GM12878 (cell line): ENCODE data around the gene LMTK2. TPM values are rescaled to one million over a fixed set of nuclear protein-coding genes. Genes with fewer than 3 reads are reported as not detected.

Experiments
- ATAC-seq: fragments of 200-7000 bp; cut with Tn5 transposase; 3 replicates; pipeline ENCODE4 v1.9.1; 2020; ENCODE audit warnings: mild to moderate bottlenecking, moderate library complexity
- BruUV-seq: library from RNA; stranded (reverse); fragments of 400-500 nt; replicated peaks from 2 replicates; lab custom pipeline; 2021; lab: Mats Ljungman, UMichigan
- CTCF ChIA-PET: fragments of 300-600 bp; sonication (Branson Sonifier 250); formaldehyde crosslinking; extraction: SDS; loops from one replicate; lab custom pipeline; 2021; ENCODE audit warnings: inconsistent platforms; lab: Yijun Ruan, JAX
- POLR2A ChIA-PET: fragments of 350-600 bp; formaldehyde crosslinking; extraction: SDS; loops from one replicate; lab custom pipeline; 2021; ENCODE audit warnings: inconsistent platforms; lab: Charles Lee
- RAD21 ChIA-PET: fragments of 300-600 bp; sonication (Branson Sonifier 250); formaldehyde crosslinking; loops from one replicate; lab custom pipeline; 2023; ENCODE audit warnings: antibody characterized with exemption; ENCODE audit not compliant: unreplicated experiment; lab: Charles Lee
- SMC1A ChIA-PET: fragments of 300-600 bp; sonication (Branson Sonifier 250); formaldehyde crosslinking; loops from one replicate; lab custom pipeline; 2023; ENCODE audit not compliant: unreplicated experiment, uncharacterized antibody; lab: Charles Lee
- DNase-seq: peaks from one replicate; pipeline ENCODE4 v3.0.0-alpha.2; 2011; ENCODE audit warnings: low read depth, low spot score
- FAIRE-seq: peaks from 3 replicates; lab custom pipeline; 2011; peaks lifted over from hg19 to GRCh38; lab: Jason Lieb, UNC
- H2AFZ ChIP-seq: 2 replicates; pipeline ENCODE4 v1.6.0; 2011; ENCODE audit warnings: low read depth, low read length, control low read depth; ENCODE audit not compliant: control insufficient read depth
- H3K27ac ChIP-seq: 2 replicates; pipeline ENCODE4 v1.5.1; 2011; ENCODE audit warnings: control low read depth; ENCODE audit not compliant: control insufficient read depth, insufficient read depth
- H3K27me3 ChIP-seq, 2 experiments: replicated peaks in 1 of 2; 2 replicates each; pipeline versions ENCODE4 v1.6.0 to v1.6.1; 2011; ENCODE audit warnings: low read length in 1 of 2; ENCODE audit not compliant: control insufficient read depth in 2 of 2, insufficient read depth in 2 of 2
- H3K36me3 ChIP-seq, 2 experiments: 2 replicates each; pipeline ENCODE4 v1.5.1; 2011; ENCODE audit warnings: low read length in 1 of 2; ENCODE audit not compliant: control insufficient read depth in 2 of 2, insufficient read depth in 2 of 2
- H3K4me1 ChIP-seq: 2 replicates; pipeline ENCODE4 v1.6.1; 2011; ENCODE audit warnings: mild to moderate bottlenecking, low read length, moderate library complexity, mixed read lengths; ENCODE audit not compliant: control insufficient read depth, insufficient read depth
- H3K4me2 ChIP-seq: 2 replicates; pipeline ENCODE4 v1.6.0; 2011; ENCODE audit warnings: control low read depth; ENCODE audit not compliant: control insufficient read depth, insufficient read depth
- H3K4me3 ChIP-seq: fragments of 200-600 bp; sonication (generic); 2 replicates; pipeline ENCODE4 v1.5.1; 2016
- H3K79me2 ChIP-seq: 2 replicates; pipeline ENCODE4 v1.6.0; 2011; ENCODE audit warnings: low read length; ENCODE audit not compliant: control insufficient read depth, insufficient read depth
- H3K9ac ChIP-seq: 2 replicates; pipeline ENCODE4 v1.8.0; 2011; ENCODE audit warnings: low read length, control low read depth, mixed read lengths; ENCODE audit not compliant: control insufficient read depth, insufficient read depth
- H3K9me3 ChIP-seq: replicated peaks from 3 replicates; pipeline ENCODE4 v1.5.1; 2011; ENCODE audit warnings: mild to moderate bottlenecking, low read length; ENCODE audit not compliant: control insufficient read depth, insufficient read depth
- H4K20me1 ChIP-seq: 2 replicates; pipeline ENCODE4 v1.6.0; 2011; ENCODE audit not compliant: control insufficient read depth, insufficient read depth
- CHD1 ChIP-seq: IDR thresholded peaks from 2 replicates; pipeline ENCODE4 v1.6.1; 2012; ENCODE audit warnings: low read depth, low read length, improper control_type of control experiment
- EGR1 ChIP-seq, 2 experiments: IDR thresholded peaks; 1 replicate in 1 of 2; 2 replicates in 1 of 2; pipeline ENCODE4 v1.6.1; 2011 to 2012; ENCODE audit warnings: low read depth in 2 of 2, low read length in 2 of 2, borderline replicate concordance in 1 of 2, mild to moderate bottlenecking in 1 of 2, moderate library complexity in 1 of 2
- PAX8 ChIP-seq: fragments of 450-650 bp; IDR thresholded peaks from 2 replicates; pipeline ENCODE4 v1.6.1; 2017; ENCODE audit warnings: mild to moderate bottlenecking, moderate library complexity
- POLR2A ChIP-seq: IDR thresholded peaks from 2 replicates; pipeline ENCODE4 v1.6.1; 2011; ENCODE audit warnings: low read depth, mild to moderate bottlenecking, low read length
- RAD51 ChIP-seq: fragments of 450-650 bp; IDR thresholded peaks from 2 replicates; pipeline ENCODE4 v1.6.1; 2016; ENCODE audit warnings: moderate library complexity, mild to moderate bottlenecking, inconsistent platforms
- RELA ChIP-seq: fragments of 450-650 bp; IDR thresholded peaks from 2 replicates; pipeline ENCODE4 v1.8.0; 2014; ENCODE audit warnings: borderline replicate concordance; ENCODE audit not compliant: partially characterized antibody
- SMAD5 ChIP-seq: IDR thresholded peaks from 2 replicates; pipeline ENCODE4 v1.6.1; 2016; ENCODE audit warnings: antibody characterized with exemption, low read depth
- SMARCA5 ChIP-seq: fragments of 450-650 bp; IDR thresholded peaks from 2 replicates; pipeline ENCODE4 v1.6.1; 2017; ENCODE audit warnings: mild to moderate bottlenecking
- TBL1XR1 ChIP-seq: IDR thresholded peaks from 2 replicates; pipeline ENCODE4 v1.6.1; 2012; ENCODE audit warnings: low read depth, low read length, improper control_type of control experiment
- TCF7 ChIP-seq: IDR thresholded peaks from 2 replicates; pipeline ENCODE4 v1.6.1; 2014; ENCODE audit warnings: antibody characterized with exemption, borderline replicate concordance
- ZSCAN29 ChIP-seq: fragments of 450-650 bp; IDR thresholded peaks from 2 replicates; pipeline ENCODE4 v1.6.1; 2017; ENCODE audit warnings: mild to moderate bottlenecking, moderate library complexity
- WGBS: methylation state at CpG from one replicate; pipeline ENCODE4 v1.1.6; 2016; ENCODE audit warnings: low lambda C conversion rate; ENCODE audit not compliant: insufficient replicate concordance, insufficient coverage; ENCODE audit errors: missing lambda C conversion rate; 5-methylcytosine and 5-hydroxymethylcytosine counted together
- in situ Hi-C: fragments of 300-500 bp; cut with MboI; formaldehyde crosslinking; loops from 9 replicates; pipeline ENCODE4 v1.14.3; 2018; ENCODE audit warnings: mixed read lengths
- intact Hi-C: fragments of 100-400 bp; cut with micrococcal nuclease; formaldehyde crosslinking; loops from one replicate; pipeline ENCODE4 v1.14.2; 2022; ENCODE audit not compliant: unreplicated experiment
- polyA plus RNA-seq, 11 experiments: library from polyadenylated mRNA; depleted of rRNA in 4 of 11; unstranded in 6 of 11; stranded (reverse) in 5 of 11; fragments of >200 nt; fragmentation: Nextera tagmentation in 4 of 11; fragmentation: Illumina TruSeq in 1 of 11; extraction: Ambion mirVana in 4 of 11; extraction: Trizol in 1 of 11; gene quantifications; 1 replicate in 1 of 11; 2 replicates in 10 of 11; pipeline versions ENCODE4 v1.2.1 to v1.2.3, GENCODE V29; 2011 to 2016; ENCODE audit warnings: inconsistent platforms in 2 of 11, missing spikeins in 2 of 11, low read depth in 1 of 11
- total RNA-seq, 4 experiments: library from RNA; depleted of rRNA in 3 of 4; stranded (reverse); fragments of >200 nt in 3 of 4; fragmentation: Illumina TruSeq in 1 of 4; extraction: Trizol in 1 of 4; gene quantifications; 2 replicates each; pipeline versions ENCODE4 v1.2.1 to v1.2.3, GENCODE V29; 2013 to 2021
- TF ChIP-seq, protein P1 (sequence below): fragments of 150-350 bp; IDR thresholded peaks from 2 replicates; pipeline ENCODE4 v1.6.1; 2016; ENCODE audit warnings: low read depth, low read length
- TF ChIP-seq, protein P2 (sequence below): fragments of 450-650 bp; IDR thresholded peaks from 2 replicates; pipeline ENCODE4 v1.6.1; 2017; ENCODE audit warnings: mild to moderate bottlenecking, low read depth, inconsistent platforms; ENCODE audit not compliant: poor library complexity, severe bottlenecking
- TF ChIP-seq, protein P3 (sequence below): fragments of 150-350 bp; IDR thresholded peaks from 2 replicates; pipeline ENCODE4 v1.6.1; 2014; ENCODE audit warnings: mild to moderate bottlenecking, low read depth, low read length
- TF ChIP-seq, protein P4 (sequence below): fragments of 450-650 bp; IDR thresholded peaks from 2 replicates; pipeline ENCODE4 v1.6.1; 2017; ENCODE audit warnings: mild to moderate bottlenecking

Gene LMTK2
- total and polyA plus RNA-seq, 10 of the 15 experiments (the other 5 are each of a cell fraction or from before 2014, with no cell fraction given) = 0.68 to 8.7 (median 4.6) TPM

DNA sequence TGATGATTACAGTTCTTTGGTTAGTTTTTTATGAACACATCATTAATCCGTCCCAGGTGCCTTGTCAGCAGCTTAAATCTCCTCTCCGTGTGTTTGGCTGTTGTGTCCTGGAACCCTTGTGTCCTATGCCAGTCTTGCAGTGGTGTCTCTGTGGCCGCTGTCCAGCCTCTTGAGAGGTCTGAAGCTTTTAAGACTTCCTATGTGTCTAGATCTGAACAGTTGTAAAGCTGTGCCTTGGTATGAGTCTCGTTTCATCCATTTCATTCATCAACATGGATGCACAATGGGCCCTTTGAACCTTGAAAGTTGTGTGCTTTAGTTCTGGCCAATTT is 16.7 kb downstream of the LMTK2 start:
- no peaks in the 10 kb centered on the region for H3K27me3 ChIP-seq
- SMC1A ChIA-PET = interaction anchor here (0.7 to 0.9 kb wide), 2 partner anchors 10 to 12 kb away, joined by 3 read pairs; no protein-coding TSS in a partner anchor
- no peak overlapping the region for H3K9ac ChIP-seq
- H3K9me3 ChIP-seq = no peaks in the 10 kb centered on the region
- in situ Hi-C loops (no loop called here), intact Hi-C loops (no loop called here)
- no peak for DNase-seq
- POLR2A ChIA-PET = interaction anchor here (1.4 kb wide), 1 partner anchor 9 kb away, joined by 3 read pairs; no protein-coding TSS in a partner anchor
- H3K4me2 ChIP-seq = no peak overlapping the region
- H3K4me3 ChIP-seq = no peak overlapping the region
- no peak for TF ChIP-seq SMARCA5
- TF ChIP-seq TBL1XR1 = no peak
- TF ChIP-seq PAX8 = no peak
- TF ChIP-seq TCF7 = no peak
- TF ChIP-seq EGR1 (IDR thresholded peaks at IDR 0.05; ENCODE audit: borderline replicate concordance in 1 of 2, low read depth in 2 of 2, low read length in 2 of 2) = no peak
- no peak for TF ChIP-seq RELA
- no peak for TF ChIP-seq ZSCAN29
- TF ChIP-seq, protein P1, sequence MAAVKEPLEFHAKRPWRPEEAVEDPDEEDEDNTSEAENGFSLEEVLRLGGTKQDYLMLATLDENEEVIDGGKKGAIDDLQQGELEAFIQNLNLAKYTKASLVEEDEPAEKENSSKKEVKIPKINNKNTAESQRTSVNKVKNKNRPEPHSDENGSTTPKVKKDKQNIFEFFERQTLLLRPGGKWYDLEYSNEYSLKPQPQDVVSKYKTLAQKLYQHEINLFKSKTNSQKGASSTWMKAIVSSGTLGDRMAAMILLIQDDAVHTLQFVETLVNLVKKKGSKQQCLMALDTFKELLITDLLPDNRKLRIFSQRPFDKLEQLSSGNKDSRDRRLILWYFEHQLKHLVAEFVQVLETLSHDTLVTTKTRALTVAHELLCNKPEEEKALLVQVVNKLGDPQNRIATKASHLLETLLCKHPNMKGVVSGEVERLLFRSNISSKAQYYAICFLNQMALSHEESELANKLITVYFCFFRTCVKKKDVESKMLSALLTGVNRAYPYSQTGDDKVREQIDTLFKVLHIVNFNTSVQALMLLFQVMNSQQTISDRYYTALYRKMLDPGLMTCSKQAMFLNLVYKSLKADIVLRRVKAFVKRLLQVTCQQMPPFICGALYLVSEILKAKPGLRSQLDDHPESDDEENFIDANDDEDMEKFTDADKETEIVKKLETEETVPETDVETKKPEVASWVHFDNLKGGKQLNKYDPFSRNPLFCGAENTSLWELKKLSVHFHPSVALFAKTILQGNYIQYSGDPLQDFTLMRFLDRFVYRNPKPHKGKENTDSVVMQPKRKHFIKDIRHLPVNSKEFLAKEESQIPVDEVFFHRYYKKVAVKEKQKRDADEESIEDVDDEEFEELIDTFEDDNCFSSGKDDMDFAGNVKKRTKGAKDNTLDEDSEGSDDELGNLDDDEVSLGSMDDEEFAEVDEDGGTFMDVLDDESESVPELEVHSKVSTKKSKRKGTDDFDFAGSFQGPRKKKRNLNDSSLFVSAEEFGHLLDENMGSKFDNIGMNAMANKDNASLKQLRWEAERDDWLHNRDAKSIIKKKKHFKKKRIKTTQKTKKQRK = no peak
- TF ChIP-seq POLR2A = no peak
- no peak for TF ChIP-seq CHD1
- TF ChIP-seq, protein P2, sequence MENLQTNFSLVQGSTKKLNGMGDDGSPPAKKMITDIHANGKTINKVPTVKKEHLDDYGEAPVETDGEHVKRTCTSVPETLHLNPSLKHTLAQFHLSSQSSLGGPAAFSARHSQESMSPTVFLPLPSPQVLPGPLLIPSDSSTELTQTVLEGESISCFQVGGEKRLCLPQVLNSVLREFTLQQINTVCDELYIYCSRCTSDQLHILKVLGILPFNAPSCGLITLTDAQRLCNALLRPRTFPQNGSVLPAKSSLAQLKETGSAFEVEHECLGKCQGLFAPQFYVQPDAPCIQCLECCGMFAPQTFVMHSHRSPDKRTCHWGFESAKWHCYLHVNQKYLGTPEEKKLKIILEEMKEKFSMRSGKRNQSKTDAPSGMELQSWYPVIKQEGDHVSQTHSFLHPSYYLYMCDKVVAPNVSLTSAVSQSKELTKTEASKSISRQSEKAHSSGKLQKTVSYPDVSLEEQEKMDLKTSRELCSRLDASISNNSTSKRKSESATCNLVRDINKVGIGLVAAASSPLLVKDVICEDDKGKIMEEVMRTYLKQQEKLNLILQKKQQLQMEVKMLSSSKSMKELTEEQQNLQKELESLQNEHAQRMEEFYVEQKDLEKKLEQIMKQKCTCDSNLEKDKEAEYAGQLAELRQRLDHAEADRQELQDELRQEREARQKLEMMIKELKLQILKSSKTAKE = no peak
- TF ChIP-seq, protein P3, sequence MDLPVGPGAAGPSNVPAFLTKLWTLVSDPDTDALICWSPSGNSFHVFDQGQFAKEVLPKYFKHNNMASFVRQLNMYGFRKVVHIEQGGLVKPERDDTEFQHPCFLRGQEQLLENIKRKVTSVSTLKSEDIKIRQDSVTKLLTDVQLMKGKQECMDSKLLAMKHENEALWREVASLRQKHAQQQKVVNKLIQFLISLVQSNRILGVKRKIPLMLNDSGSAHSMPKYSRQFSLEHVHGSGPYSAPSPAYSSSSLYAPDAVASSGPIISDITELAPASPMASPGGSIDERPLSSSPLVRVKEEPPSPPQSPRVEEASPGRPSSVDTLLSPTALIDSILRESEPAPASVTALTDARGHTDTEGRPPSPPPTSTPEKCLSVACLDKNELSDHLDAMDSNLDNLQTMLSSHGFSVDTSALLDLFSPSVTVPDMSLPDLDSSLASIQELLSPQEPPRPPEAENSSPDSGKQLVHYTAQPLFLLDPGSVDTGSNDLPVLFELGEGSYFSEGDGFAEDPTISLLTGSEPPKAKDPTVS = no peak
- TF ChIP-seq, protein P4, sequence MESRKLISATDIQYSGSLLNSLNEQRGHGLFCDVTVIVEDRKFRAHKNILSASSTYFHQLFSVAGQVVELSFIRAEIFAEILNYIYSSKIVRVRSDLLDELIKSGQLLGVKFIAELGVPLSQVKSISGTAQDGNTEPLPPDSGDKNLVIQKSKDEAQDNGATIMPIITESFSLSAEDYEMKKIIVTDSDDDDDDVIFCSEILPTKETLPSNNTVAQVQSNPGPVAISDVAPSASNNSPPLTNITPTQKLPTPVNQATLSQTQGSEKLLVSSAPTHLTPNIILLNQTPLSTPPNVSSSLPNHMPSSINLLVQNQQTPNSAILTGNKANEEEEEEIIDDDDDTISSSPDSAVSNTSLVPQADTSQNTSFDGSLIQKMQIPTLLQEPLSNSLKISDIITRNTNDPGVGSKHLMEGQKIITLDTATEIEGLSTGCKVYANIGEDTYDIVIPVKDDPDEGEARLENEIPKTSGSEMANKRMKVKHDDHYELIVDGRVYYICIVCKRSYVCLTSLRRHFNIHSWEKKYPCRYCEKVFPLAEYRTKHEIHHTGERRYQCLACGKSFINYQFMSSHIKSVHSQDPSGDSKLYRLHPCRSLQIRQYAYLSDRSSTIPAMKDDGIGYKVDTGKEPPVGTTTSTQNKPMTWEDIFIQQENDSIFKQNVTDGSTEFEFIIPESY = no peak
- no peak for TF ChIP-seq RAD51
- no peak for TF ChIP-seq SMAD5
- H4K20me1 ChIP-seq = peaks cover 7% of the 10 kb centered on the region; the same call in 1 of the 2 replicates
- WGBS = 95% methylated on average over 4 of the region's 4 CpGs
- H3K79me2 ChIP-seq = no peaks in the 10 kb centered on the region
- CTCF ChIA-PET = interaction anchor here (1.2 kb wide), 1 partner anchor 17 kb away, joined by 3 read pairs; no protein-coding TSS in a partner anchor
- no peaks in the 10 kb centered on the region for H3K36me3 ChIP-seq
- no peaks in the 10 kb centered on the region for H3K4me1 ChIP-seq
- H3K27ac ChIP-seq = no peak overlapping the region
- no peak for ATAC-seq
- BruUV-seq = no TSS peak
- FAIRE-seq = no peak
- RAD21 ChIA-PET = interaction anchor here (0.7 kb wide), 1 partner anchor 8 kb away, joined by 3 read pairs; no protein-coding TSS in a partner anchor
- no peak overlapping the region for H2AFZ ChIP-seq
